ENCODE measurements around the gene HDAC9.

DNA sequence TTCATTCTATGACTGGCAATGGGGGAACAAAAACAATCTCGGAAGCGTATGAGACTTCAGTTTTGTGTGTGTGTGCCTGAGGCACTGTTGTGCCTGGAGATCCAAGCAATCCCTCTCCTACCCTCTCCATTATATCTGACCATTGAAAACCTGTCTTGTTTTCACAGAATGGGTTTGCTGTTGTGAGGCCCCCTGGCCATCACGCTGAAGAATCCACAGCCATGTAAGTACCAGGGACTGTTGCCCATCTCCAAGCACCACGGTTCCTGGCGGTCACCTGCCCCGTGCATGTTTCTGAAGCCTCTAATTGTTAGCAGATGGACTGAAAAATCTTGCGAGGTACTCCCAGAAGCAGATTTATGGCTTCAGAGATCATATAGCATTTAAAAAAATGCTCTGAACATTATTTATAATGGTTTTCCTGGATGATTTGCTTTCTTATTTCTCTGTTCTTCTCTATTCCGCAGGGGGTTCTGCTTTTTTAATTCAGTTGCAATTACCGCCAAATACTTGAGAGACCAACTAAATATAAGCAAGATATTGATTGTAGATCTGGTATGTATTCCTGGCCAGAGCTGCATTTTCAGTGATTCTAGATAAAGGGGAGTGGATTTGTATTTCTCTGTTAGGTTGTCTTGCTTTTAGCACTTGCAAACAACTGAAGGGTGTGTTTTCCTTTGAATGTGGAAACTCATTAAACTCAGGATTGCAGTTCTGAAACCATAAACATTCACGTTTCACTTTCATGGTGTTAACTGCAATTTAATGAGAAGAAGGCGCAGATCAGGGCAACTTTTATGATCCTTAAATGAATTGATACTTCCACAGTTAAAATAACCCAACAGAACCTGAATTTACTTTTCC, 333.7 kb downstream of the HDAC9 start:
- TF ChIP-seq, protein P1, sequence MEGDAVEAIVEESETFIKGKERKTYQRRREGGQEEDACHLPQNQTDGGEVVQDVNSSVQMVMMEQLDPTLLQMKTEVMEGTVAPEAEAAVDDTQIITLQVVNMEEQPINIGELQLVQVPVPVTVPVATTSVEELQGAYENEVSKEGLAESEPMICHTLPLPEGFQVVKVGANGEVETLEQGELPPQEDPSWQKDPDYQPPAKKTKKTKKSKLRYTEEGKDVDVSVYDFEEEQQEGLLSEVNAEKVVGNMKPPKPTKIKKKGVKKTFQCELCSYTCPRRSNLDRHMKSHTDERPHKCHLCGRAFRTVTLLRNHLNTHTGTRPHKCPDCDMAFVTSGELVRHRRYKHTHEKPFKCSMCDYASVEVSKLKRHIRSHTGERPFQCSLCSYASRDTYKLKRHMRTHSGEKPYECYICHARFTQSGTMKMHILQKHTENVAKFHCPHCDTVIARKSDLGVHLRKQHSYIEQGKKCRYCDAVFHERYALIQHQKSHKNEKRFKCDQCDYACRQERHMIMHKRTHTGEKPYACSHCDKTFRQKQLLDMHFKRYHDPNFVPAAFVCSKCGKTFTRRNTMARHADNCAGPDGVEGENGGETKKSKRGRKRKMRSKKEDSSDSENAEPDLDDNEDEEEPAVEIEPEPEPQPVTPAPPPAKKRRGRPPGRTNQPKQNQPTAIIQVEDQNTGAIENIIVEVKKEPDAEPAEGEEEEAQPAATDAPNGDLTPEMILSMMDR (IDR thresholded peaks at IDR 0.05; ENCODE audit: insufficient read depth, low read length, poor library complexity, severe bottlenecking), result no peak
- TF ChIP-seq EZH2phosphoT487 (conservative IDR thresholded peaks at IDR 0.05; ENCODE audit: low read length), result no peak
